Progenitor cell of endocrine pancreas (in vitro differentiated cells): ENCODE results near the gene SH3RF1. TPM values are rescaled to one million over a fixed set of nuclear protein-coding genes. Genes with fewer than 3 reads are reported as not detected.
A peak's percentile ranks its signal among the peaks of the same experiment; 100 is the strongest.

Source experiments
- DNase-seq: peaks from one replicate; pipeline ENCODE4 v3.0.0; 2021; ENCODE audit warnings: low spot score; ENCODE audit not compliant: unreplicated experiment
- H3K27ac Mint-ChIP-seq: 2 replicates; pipeline ENCODE4 v1.8.0; 2021; ENCODE audit warnings: mild to moderate bottlenecking, moderate library complexity, mixed read lengths
- H3K27me3 Mint-ChIP-seq: 2 replicates; pipeline ENCODE4 v1.8.0; 2021; ENCODE audit warnings: mixed read lengths
- H3K36me3 Mint-ChIP-seq: 2 replicates; pipeline ENCODE4 v1.8.0; 2022; ENCODE audit warnings: mixed read lengths; ENCODE audit not compliant: insufficient read depth
- H3K4me1 Mint-ChIP-seq: 2 replicates; pipeline ENCODE4 v1.8.0; 2021; ENCODE audit warnings: low read depth, mixed read lengths
- H3K4me3 Mint-ChIP-seq: 2 replicates; pipeline ENCODE4 v1.8.0; 2021; ENCODE audit warnings: low read depth, mild to moderate bottlenecking, moderate library complexity, mixed read lengths
- H3K9me3 Mint-ChIP-seq: 2 replicates; pipeline ENCODE4 v1.8.0; 2021; ENCODE audit warnings: low read depth, mixed read lengths
- total RNA-seq: library from RNA; stranded (reverse); gene quantifications from 2 replicates; pipeline ENCODE4 v1.2.1, GENCODE V29; 2021
- TF ChIP-seq, protein P1 (sequence below): fragments of 200-600 bp; sonication (generic); IDR thresholded peaks from one replicate; pipeline ENCODE4 v1.5.0; 2021; ENCODE audit warnings: antibody characterized with exemption, mild to moderate bottlenecking; ENCODE audit not compliant: unreplicated experiment

SH3RF1 gene
- total RNA-seq, 1 donor from 2014 or later: 31.1 TPM

- no peak for DNase-seq
- peaks cover 1% of the 10 kb centered on the region for H3K36me3 Mint-ChIP-seq
- H3K4me1 Mint-ChIP-seq: peaks cover 38% of the 10 kb centered on the region
- H3K4me3 Mint-ChIP-seq: no peak overlapping the region
- no peak overlapping the region for H3K27ac Mint-ChIP-seq
- H3K27me3 Mint-ChIP-seq: no peaks in the 10 kb centered on the region
- no peaks in the 10 kb centered on the region for H3K9me3 Mint-ChIP-seq
- TF ChIP-seq, protein P1, sequence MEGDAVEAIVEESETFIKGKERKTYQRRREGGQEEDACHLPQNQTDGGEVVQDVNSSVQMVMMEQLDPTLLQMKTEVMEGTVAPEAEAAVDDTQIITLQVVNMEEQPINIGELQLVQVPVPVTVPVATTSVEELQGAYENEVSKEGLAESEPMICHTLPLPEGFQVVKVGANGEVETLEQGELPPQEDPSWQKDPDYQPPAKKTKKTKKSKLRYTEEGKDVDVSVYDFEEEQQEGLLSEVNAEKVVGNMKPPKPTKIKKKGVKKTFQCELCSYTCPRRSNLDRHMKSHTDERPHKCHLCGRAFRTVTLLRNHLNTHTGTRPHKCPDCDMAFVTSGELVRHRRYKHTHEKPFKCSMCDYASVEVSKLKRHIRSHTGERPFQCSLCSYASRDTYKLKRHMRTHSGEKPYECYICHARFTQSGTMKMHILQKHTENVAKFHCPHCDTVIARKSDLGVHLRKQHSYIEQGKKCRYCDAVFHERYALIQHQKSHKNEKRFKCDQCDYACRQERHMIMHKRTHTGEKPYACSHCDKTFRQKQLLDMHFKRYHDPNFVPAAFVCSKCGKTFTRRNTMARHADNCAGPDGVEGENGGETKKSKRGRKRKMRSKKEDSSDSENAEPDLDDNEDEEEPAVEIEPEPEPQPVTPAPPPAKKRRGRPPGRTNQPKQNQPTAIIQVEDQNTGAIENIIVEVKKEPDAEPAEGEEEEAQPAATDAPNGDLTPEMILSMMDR: no peak
These were observed 67.9 kb downstream of the SH3RF1 start for GRCh38 chr4:169202878-169203277.

- peaks cover 1% of the 10 kb centered on the region for H3K36me3 Mint-ChIP-seq
- DNase-seq: no peak
- H3K9me3 Mint-ChIP-seq: no peaks in the 10 kb centered on the region
- no peak overlapping the region for H3K4me3 Mint-ChIP-seq
- TF ChIP-seq, protein P1: no peak
- H3K27ac Mint-ChIP-seq: peak overlapping the region; percentile 20
- H3K4me1 Mint-ChIP-seq: peaks cover 34% of the 10 kb centered on the region
- no peaks in the 10 kb centered on the region for H3K27me3 Mint-ChIP-seq
These were observed 68.5 kb downstream of the SH3RF1 start for GRCh38 chr4:169202145-169202699.

- H3K4me1 Mint-ChIP-seq: peaks cover 34% of the 10 kb centered on the region
- peak overlapping the region; percentile 67 for H3K27ac Mint-ChIP-seq
- H3K9me3 Mint-ChIP-seq: no peaks in the 10 kb centered on the region
- H3K36me3 Mint-ChIP-seq: peaks cover 1% of the 10 kb centered on the region
- H3K27me3 Mint-ChIP-seq: no peaks in the 10 kb centered on the region
- H3K4me3 Mint-ChIP-seq: no peak overlapping the region
- DNase-seq: no peak
- TF ChIP-seq, protein P1: no peak
These were observed 69.3 kb downstream of the SH3RF1 start for GRCh38 chr4:169201222-169202144.

- peaks cover 2% of the 10 kb centered on the region for H3K9me3 Mint-ChIP-seq
- no peak overlapping the region for H3K4me3 Mint-ChIP-seq
- no peak for DNase-seq
- peaks cover 5% of the 10 kb centered on the region for H3K36me3 Mint-ChIP-seq
- H3K27ac Mint-ChIP-seq: no peak overlapping the region
- no peaks in the 10 kb centered on the region for H3K27me3 Mint-ChIP-seq
- TF ChIP-seq, protein P1: no peak
- H3K4me1 Mint-ChIP-seq: peaks cover 29% of the 10 kb centered on the region
These were observed 70.3 kb downstream of the SH3RF1 start for GRCh38 chr4:169200361-169201030.

GRCh38 chr4:169199184-169199583 lies 71.6 kb downstream of the SH3RF1 start:
- Mint-ChIP-seq H3K27me3 (no peaks in the 10 kb centered on the region), H3K4me1 (peaks cover 25% of the 10 kb centered on the region), H3K36me3 (peaks cover 13% of the 10 kb centered on the region), H3K9me3 (peaks cover 11% of the 10 kb centered on the region), H3K4me3 (no peak overlapping the region), H3K27ac (no peak overlapping the region)
- no peak for DNase-seq
- TF ChIP-seq, protein P1: no peak
